Measurements from ENCODE around the gene FHIP1B.

The FHIP1B gene

DNA sequence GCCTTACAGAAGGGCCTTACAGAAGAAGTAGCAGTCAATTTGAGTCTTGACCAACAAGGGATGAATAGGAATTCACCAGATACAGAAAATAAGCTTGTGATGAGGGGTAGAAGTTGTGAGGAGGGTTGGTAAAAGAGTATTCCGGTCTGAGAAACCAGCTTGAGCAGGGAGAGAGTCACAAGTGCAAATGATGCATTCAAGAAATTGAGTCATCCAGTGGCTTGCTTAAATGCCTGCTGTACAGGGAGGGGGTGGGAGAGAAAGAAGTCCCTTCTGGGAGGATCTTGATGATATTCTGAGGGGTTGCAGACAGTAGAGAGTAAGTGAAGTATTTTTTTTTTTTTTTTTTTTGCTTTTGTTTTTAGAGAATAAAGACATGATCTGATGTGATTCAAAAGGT, 34.4 kb upstream of the FHIP1B start:
- no peaks in the 10 kb centered on the region for H3K9me3 ChIP-seq (ENCODE audit: insufficient read depth, low read length)
- H3K36me3 ChIP-seq (ENCODE audit: insufficient read depth, insufficient read length, low read length), result no peaks in the 10 kb centered on the region
- no peak for TF ChIP-seq YY1 (IDR thresholded peaks at IDR 0.05; ENCODE audit: insufficient read depth, insufficient read length)
- no peak for TF ChIP-seq SUZ12 (IDR thresholded peaks at IDR 0.05; ENCODE audit: extremely low read depth, insufficient read depth, insufficient read length)
- TF ChIP-seq ZNF274 (IDR thresholded peaks at IDR 0.05; ENCODE audit: low read depth, low read length), result no peak
- DNase-seq (ENCODE audit: low read depth, low spot score), result no peak
- peaks cover 3% of the 10 kb centered on the region for H3K4me1 ChIP-seq (ENCODE audit: insufficient read depth, insufficient read length)
- H3K9ac ChIP-seq (ENCODE audit: insufficient read length, low read depth), result no peak overlapping the region
- no peak overlapping the region for H3K4me3 ChIP-seq (ENCODE audit: insufficient read length, low read depth)
- no peaks in the 10 kb centered on the region for H3K27me3 ChIP-seq (ENCODE audit: insufficient read depth, insufficient read length)

- no peak overlapping the region for H3K4me3 ChIP-seq (ENCODE audit: insufficient read length, low read depth)
- peaks cover 28% of the 10 kb centered on the region for H3K27me3 ChIP-seq (ENCODE audit: insufficient read depth, insufficient read length)
- no peak for DNase-seq (ENCODE audit: low read depth, low spot score)
- H3K9ac ChIP-seq (ENCODE audit: insufficient read length, low read depth), result no peak overlapping the region
- H3K9me3 ChIP-seq (ENCODE audit: insufficient read depth, low read length), result no peaks in the 10 kb centered on the region
- no peaks in the 10 kb centered on the region for H3K36me3 ChIP-seq (ENCODE audit: insufficient read depth, insufficient read length, low read length)
- H3K4me1 ChIP-seq (ENCODE audit: insufficient read depth, insufficient read length), result peaks cover 1% of the 10 kb centered on the region
- TF ChIP-seq SUZ12 (IDR thresholded peaks at IDR 0.05; ENCODE audit: extremely low read depth, insufficient read depth, insufficient read length) (no peak), YY1 (IDR thresholded peaks at IDR 0.05; ENCODE audit: insufficient read depth, insufficient read length) (no peak), ZNF274 (IDR thresholded peaks at IDR 0.05; ENCODE audit: low read depth, low read length) (no peak)
These were observed 29.2 kb upstream of the FHIP1B start for GRCh38 chr11:6263662-6264061.

GRCh38 chr11:6260207-6260726, 25.8 kb upstream of the FHIP1B start:
- Histone ChIP-seq H3K9ac (ENCODE audit: insufficient read length, low read depth) (peak overlapping the region; percentile 72), H3K4me3 (ENCODE audit: insufficient read length, low read depth) (peak overlapping the region; percentile 54), H3K4me1 (ENCODE audit: insufficient read depth, insufficient read length) (peaks cover 4% of the 10 kb centered on the region), H3K27me3 (ENCODE audit: insufficient read depth, insufficient read length) (peaks cover 49% of the 10 kb centered on the region), H3K9me3 (ENCODE audit: insufficient read depth, low read length) (no peaks in the 10 kb centered on the region), H3K36me3 (ENCODE audit: insufficient read depth, insufficient read length, low read length) (no peaks in the 10 kb centered on the region)
- no peak for TF ChIP-seq YY1 (IDR thresholded peaks at IDR 0.05; ENCODE audit: insufficient read depth, insufficient read length)
- TF ChIP-seq SUZ12 (IDR thresholded peaks at IDR 0.05; ENCODE audit: extremely low read depth, insufficient read depth, insufficient read length), result no peak
- TF ChIP-seq ZNF274 (IDR thresholded peaks at IDR 0.05; ENCODE audit: low read depth, low read length), result no peak
- DNase-seq (ENCODE audit: low read depth, low spot score), result no peak

DNA sequence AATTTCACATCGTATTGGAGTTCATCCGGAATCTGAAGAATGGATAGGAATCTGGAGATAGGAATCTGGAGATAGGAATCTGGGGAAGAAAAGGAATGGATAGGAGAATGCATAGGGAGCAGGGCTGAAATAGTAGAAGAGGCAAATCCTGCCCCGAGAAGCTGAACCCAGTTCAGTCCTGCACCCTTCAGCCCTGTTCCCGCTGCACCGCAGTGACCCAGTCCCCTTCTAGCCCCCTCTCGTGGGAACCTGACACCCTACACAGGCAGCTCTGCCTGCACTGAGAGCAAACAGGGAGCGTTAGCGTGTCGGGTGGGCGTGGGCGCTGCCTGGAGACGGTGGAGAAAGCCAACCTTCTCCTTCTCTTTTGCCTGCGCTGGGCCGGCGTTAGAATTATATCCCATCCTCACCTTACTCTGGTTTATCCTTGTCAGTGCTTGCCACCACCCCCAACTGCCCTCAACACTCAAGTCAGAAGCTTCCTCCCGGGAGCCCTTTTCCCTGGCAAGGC, 24.2 kb upstream of the FHIP1B start:
- peaks cover 49% of the 10 kb centered on the region for H3K27me3 ChIP-seq (ENCODE audit: insufficient read depth, insufficient read length)
- TF ChIP-seq YY1 (IDR thresholded peaks at IDR 0.05; ENCODE audit: insufficient read depth, insufficient read length) (no peak), ZNF274 (IDR thresholded peaks at IDR 0.05; ENCODE audit: low read depth, low read length) (no peak), SUZ12 (IDR thresholded peaks at IDR 0.05; ENCODE audit: extremely low read depth, insufficient read depth, insufficient read length) (no peak)
- peaks cover 4% of the 10 kb centered on the region for H3K4me1 ChIP-seq (ENCODE audit: insufficient read depth, insufficient read length)
- H3K9me3 ChIP-seq (ENCODE audit: insufficient read depth, low read length), result no peaks in the 10 kb centered on the region
- H3K9ac ChIP-seq (ENCODE audit: insufficient read length, low read depth), result peak overlapping the region; percentile 58
- no peak for DNase-seq (ENCODE audit: low read depth, low spot score)
- H3K36me3 ChIP-seq (ENCODE audit: insufficient read depth, insufficient read length, low read length), result no peaks in the 10 kb centered on the region
- peak overlapping the region; percentile 53 for H3K4me3 ChIP-seq (ENCODE audit: insufficient read length, low read depth)

DNA sequence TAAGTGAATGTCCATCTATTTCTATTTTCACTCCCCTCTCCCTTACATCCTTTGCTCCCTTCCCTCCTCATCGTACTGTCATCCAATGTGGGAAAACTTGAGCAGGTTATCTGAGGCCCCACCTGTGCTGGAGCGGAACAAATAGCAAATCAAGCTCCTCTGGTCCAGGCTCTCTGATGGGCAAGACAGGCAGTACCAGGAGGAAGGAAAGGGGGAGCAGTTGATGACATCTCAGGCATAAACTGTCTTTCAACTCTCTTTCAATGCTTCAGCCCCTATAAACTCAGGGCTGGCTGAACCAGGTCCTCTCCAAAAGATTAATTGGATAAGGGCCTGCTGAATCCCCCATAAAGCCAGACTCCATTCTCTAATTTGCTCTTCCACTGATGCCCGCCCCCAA, 23.7 kb upstream of the FHIP1B start:
- TF ChIP-seq ZNF274 (IDR thresholded peaks at IDR 0.05; ENCODE audit: low read depth, low read length) (no peak), YY1 (IDR thresholded peaks at IDR 0.05; ENCODE audit: insufficient read depth, insufficient read length) (no peak), SUZ12 (IDR thresholded peaks at IDR 0.05; ENCODE audit: extremely low read depth, insufficient read depth, insufficient read length) (no peak)

DNA sequence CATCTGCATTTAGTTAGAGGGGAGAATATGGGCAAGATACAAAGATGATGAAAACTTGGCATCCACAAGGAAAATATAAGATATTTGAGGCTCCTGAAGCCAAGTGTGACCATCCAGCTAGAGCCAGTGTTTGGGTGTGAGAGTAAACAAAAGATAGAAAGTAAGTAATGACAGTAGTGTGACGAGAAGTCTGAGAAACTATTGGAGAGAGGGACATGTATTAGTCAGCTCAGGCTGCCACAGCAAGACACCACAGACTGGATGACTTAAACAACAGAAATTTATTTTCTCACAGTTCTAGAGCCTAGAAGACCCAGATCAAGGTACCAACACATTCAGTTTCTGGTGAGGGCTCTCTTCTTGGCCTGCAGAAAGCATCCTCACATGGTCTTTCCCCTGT, 18.8 kb upstream of the FHIP1B start:
- H3K9me3 ChIP-seq (ENCODE audit: insufficient read depth, low read length), result no peaks in the 10 kb centered on the region
- no peaks in the 10 kb centered on the region for H3K4me1 ChIP-seq (ENCODE audit: insufficient read depth, insufficient read length)
- peaks cover 16% of the 10 kb centered on the region for H3K27me3 ChIP-seq (ENCODE audit: insufficient read depth, insufficient read length)
- DNase-seq (ENCODE audit: low read depth, low spot score), result no peak
- H3K36me3 ChIP-seq (ENCODE audit: insufficient read depth, insufficient read length, low read length), result no peaks in the 10 kb centered on the region
- no peak for TF ChIP-seq YY1 (IDR thresholded peaks at IDR 0.05; ENCODE audit: insufficient read depth, insufficient read length)
- TF ChIP-seq ZNF274 (IDR thresholded peaks at IDR 0.05; ENCODE audit: low read depth, low read length), result no peak
- no peak for TF ChIP-seq SUZ12 (IDR thresholded peaks at IDR 0.05; ENCODE audit: extremely low read depth, insufficient read depth, insufficient read length)
- H3K9ac ChIP-seq (ENCODE audit: insufficient read length, low read depth), result no peak overlapping the region
- H3K4me3 ChIP-seq (ENCODE audit: insufficient read length, low read depth), result no peak overlapping the region

More for the DNA sequence above, 23.7 kb upstream of the FHIP1B start:
- Histone ChIP-seq H3K4me3 (ENCODE audit: insufficient read length, low read depth) (no peak overlapping the region), H3K4me1 (ENCODE audit: insufficient read depth, insufficient read length) (peaks cover 4% of the 10 kb centered on the region), H3K27me3 (ENCODE audit: insufficient read depth, insufficient read length) (peaks cover 49% of the 10 kb centered on the region), H3K9me3 (ENCODE audit: insufficient read depth, low read length) (no peaks in the 10 kb centered on the region), H3K36me3 (ENCODE audit: insufficient read depth, insufficient read length, low read length) (no peaks in the 10 kb centered on the region), H3K9ac (ENCODE audit: insufficient read length, low read depth) (no peak overlapping the region)
- no peak for DNase-seq (ENCODE audit: low read depth, low spot score)

GRCh38 chr11:6251990-6252473, 17.6 kb upstream of the FHIP1B start:
- no peaks in the 10 kb centered on the region for H3K36me3 ChIP-seq (ENCODE audit: insufficient read depth, insufficient read length, low read length)
- H3K9ac ChIP-seq (ENCODE audit: insufficient read length, low read depth), result no peak overlapping the region
- no peak for DNase-seq (ENCODE audit: low read depth, low spot score)
- no peaks in the 10 kb centered on the region for H3K4me1 ChIP-seq (ENCODE audit: insufficient read depth, insufficient read length)
- H3K4me3 ChIP-seq (ENCODE audit: insufficient read length, low read depth), result no peak overlapping the region
- no peaks in the 10 kb centered on the region for H3K9me3 ChIP-seq (ENCODE audit: insufficient read depth, low read length)
- peaks cover 4% of the 10 kb centered on the region for H3K27me3 ChIP-seq (ENCODE audit: insufficient read depth, insufficient read length)
- no peak for TF ChIP-seq ZNF274 (IDR thresholded peaks at IDR 0.05; ENCODE audit: low read depth, low read length)
- no peak for TF ChIP-seq SUZ12 (IDR thresholded peaks at IDR 0.05; ENCODE audit: extremely low read depth, insufficient read depth, insufficient read length)
- no peak for TF ChIP-seq YY1 (IDR thresholded peaks at IDR 0.05; ENCODE audit: insufficient read depth, insufficient read length)
